GM15510 (cell line): ENCODE results near the gene UBR1.
A peak's percentile ranks its signal among the peaks of the same experiment; 100 is the strongest.

ENCODE experiments used
- POLR2A ChIP-seq: IDR thresholded peaks from 3 replicates; pipeline ENCODE4 v1.6.1; 2011; ENCODE audit warnings: borderline replicate concordance; ENCODE audit not compliant: insufficient read length; ENCODE audit errors: extremely low read depth

Gene UBR1

GRCh38 chr15:43105778-43106485 is at the start of gene UBR1:
TSS of gene UBR1 (minus strand) at chr15:43106038. CDS start at chr15:43106022, 16 bp downstream.
- TF ChIP-seq POLR2A, result peak; percentile 67

- TF ChIP-seq POLR2A, result no peak
Measured at GRCh38 chr15:43153269-43153668, 47.4 kb upstream of the UBR1 start.

DNA sequence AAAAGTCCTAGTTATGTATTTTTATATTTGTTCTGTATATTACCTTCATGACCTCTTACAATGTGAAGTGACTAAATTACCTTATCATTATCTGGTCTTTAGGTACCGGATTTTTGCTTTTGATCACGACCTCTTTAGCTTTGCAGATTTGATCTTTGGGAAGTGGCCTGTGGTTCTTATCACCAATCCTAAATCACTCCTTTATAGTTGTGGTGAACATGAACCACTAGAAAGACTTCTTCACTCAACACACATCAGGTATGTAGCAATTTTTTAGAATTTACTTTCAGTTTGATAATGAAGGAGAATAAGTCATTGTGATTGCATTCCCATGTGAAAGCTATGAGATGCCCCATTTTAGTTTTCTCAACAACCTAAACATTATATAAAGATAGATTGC is 45.9 kb upstream of the UBR1 start:
- TF ChIP-seq POLR2A, result no peak

DNA sequence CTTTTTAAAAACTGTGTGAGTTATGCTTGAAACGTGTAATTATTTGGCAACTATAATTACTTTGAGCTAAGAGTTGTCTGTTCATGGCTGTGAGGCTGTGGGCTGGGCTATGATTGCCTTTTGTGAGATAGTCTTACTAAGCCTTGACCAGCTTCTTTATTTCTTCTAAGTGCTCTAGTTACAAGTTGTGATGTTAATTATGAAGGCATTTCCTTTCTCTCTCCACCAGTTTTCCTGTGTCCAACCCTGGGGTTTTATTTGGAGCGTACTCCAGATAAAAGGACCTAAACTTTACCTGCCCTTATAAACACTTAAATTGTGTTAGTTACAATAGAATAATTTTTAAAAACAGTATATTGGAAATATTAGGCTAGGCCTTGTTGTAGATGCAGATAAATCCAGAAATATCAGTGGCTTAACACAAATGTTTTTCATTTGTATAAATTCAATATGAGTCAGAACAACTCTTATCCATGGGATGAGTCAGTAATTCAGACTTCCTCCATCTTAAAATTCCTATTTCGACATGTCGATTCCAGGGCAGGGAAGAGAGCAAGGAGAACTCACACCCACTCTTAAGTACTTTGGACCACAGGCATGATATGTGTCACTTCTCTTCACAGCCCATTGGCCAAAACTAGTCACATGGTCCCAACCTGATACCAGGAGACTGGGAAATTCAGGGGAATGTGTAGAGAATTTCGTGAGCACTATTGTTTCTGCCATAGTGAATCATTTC is 44.5 kb upstream of the UBR1 start:
- no peak for TF ChIP-seq POLR2A

- no peak for TF ChIP-seq POLR2A
Measured at GRCh38 chr15:43146184-43146583, 40.3 kb upstream of the UBR1 start.

GRCh38 chr15:43144512-43144911 is 38.7 kb upstream of the UBR1 start:
- no peak for TF ChIP-seq POLR2A

GRCh38 chr15:43143203-43143941 is 37.5 kb upstream of the UBR1 start:
- no peak for TF ChIP-seq POLR2A

GRCh38 chr15:43135351-43135750 is 29.5 kb upstream of the UBR1 start:
- TF ChIP-seq POLR2A, result no peak

GRCh38 chr15:43134157-43134635 is 28.4 kb upstream of the UBR1 start:
- no peak for TF ChIP-seq POLR2A

GRCh38 chr15:43133430-43134156 is 27.8 kb upstream of the UBR1 start, which contains the start of gene TMEM62:
TSS of gene TMEM62 (plus strand) at chr15:43133586. CDS start at chr15:43133803, 217 bp downstream.
- peak; percentile 98 for TF ChIP-seq POLR2A

- no peak for TF ChIP-seq POLR2A
Measured at GRCh38 chr15:43132830-43133429, 27.1 kb upstream of the UBR1 start.

DNA sequence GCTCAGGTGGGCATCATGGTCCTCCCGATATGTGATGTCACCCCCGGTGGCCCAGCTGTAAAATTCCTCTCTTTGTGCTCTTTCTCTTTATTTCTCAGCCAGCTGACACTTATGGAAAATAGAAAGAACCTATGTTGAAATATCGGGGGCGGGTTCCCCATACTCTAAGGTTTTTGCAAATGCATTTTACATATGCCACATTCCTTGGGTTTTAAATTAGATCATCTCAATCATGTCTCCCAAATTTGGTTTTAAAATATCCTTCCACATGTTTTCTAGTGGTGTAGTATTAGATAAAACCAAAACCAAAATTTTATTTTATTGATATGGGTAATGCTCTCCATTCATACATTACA is 23.1 kb upstream of the UBR1 start:
- no peak for TF ChIP-seq POLR2A

- no peak for TF ChIP-seq POLR2A
Measured at GRCh38 chr15:43127752-43128151, 21.9 kb upstream of the UBR1 start.

DNA sequence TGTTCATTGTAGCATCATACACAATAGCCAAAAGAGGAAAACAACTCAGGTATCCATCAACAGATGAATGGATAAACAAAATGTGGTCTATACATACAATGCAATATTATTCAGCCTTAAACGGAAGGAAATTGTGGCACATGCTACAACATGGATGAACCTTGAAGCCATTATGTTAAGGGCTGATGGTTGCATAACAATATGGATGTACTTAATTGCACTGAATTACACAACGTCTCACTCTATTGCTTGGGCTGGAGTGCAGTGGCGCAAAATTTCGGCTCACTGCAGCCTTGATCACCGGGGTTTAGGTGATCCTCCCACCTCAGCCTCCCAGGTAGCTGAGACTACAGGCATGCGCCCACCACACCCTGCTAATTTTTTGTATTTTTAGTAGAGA is 20.5 kb upstream of the UBR1 start:
- TF ChIP-seq POLR2A, result no peak

GRCh38 chr15:43125100-43125661 is 19.3 kb upstream of the UBR1 start:
- TF ChIP-seq POLR2A, result no peak

DNA sequence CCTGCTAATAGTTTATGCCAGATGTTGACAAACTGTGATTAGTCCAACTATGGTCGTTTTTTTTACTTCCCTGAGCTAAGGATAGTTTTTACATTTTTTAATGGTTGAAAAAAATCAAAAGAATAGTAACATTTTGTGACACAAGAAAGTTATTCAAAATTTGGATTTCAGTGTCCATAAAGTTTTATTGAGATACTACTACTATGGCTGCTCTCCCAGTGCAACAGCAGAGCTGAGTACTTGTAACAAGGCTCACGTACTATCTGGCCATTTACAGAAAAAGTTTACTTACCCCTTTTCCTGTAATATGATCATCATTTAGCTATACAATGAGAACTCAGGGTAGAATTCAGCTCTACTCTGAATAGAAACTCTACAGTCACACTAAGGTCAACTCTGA is 16.0 kb upstream of the UBR1 start:
- TF ChIP-seq POLR2A, result no peak
